GM19351 (cell line): Measurements from ENCODE around the gene R3HCC1L.
"Not testable (repeated sequence)": the region's sequence is repeated elsewhere in the genome, so short reads cannot be mapped to it uniquely, and the experiment has no call there.

Source experiments
- ATAC-seq: cut with Tn5 transposase; IDR thresholded peaks from one replicate; pipeline ENCODE4 v1.9.1; 2021; ENCODE audit warnings: mild to moderate bottlenecking, moderate library complexity; ENCODE audit not compliant: unreplicated experiment

Gene R3HCC1L

DNA sequence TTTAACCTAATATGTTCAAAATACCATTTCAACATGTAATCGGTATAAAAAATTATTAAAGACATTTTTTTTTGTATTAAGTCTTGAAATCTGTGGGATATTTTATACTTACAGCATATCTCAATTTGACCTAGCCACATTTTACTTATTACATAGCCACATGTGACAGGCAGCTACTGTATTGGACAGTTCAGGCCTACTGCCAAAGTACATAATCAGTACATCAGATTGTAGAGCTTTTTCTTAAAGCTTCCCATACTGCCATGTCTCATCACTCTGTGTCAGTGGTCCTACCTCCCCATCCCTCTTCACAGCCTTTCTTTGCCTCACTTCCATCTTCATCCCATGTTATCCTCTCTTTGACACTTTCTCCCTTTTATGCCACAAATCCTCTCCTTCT, 90.5 kb downstream of the R3HCC1L start:
- ATAC-seq = no peak

- ATAC-seq = no peak
These were observed 92.2 kb downstream of the R3HCC1L start for GRCh38 chr10:98226508-98227144.

DNA sequence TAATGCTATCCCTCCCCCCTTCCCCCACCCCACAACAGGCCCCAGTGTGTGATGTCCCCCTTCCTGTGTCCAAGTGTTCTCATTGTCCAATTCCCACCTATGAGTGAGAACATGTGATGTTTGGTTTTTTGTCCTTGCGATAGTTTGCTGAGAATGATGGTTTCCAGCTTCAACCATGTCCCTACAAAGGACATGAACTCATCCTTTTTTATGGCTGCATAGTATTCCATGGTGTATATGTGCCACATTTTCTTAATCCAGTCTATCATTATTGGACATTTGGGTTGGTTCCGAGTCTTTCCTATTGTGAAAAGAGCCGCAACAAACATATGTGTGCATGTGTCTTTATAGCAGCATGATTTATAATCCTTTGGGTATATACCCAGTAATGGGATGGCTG, 93.3 kb downstream of the R3HCC1L start:
- ATAC-seq = not testable (repeated sequence)

- not testable (repeated sequence) for ATAC-seq
These were observed 93.8 kb downstream of the R3HCC1L start for GRCh38 chr10:98228266-98228665.

GRCh38 chr10:98231417-98231816, 97.0 kb downstream of the R3HCC1L start:
- ATAC-seq = no peak

DNA sequence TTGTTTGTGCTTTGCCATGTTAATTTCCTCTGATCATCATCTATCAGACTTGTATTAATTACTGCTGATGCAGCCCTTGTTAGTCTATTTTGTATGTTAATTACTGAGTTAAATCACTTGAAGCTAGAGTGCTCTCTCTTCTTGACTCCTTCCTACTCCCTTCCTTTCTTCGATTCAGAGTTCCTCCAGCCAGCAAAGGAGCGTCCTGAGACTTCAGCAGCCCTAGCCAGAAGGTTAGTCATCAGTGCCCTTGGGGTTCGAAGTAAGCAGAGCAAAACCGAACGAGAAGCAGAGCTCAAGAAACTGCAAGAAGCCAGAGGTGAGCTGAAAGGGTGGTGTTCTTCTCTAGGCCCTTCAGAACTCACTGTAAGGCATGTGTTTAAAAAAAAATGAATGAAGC, 101.4 kb downstream of the R3HCC1L start:
- ATAC-seq = no peak

GRCh38 chr10:98236862-98237261, 102.4 kb downstream of the R3HCC1L start:
- ATAC-seq = no peak

GRCh38 chr10:98238391-98238790, 103.9 kb downstream of the R3HCC1L start:
- ATAC-seq = no peak

- no peak for ATAC-seq
These were observed 106.1 kb downstream of the R3HCC1L start for GRCh38 chr10:98240524-98240923.

DNA sequence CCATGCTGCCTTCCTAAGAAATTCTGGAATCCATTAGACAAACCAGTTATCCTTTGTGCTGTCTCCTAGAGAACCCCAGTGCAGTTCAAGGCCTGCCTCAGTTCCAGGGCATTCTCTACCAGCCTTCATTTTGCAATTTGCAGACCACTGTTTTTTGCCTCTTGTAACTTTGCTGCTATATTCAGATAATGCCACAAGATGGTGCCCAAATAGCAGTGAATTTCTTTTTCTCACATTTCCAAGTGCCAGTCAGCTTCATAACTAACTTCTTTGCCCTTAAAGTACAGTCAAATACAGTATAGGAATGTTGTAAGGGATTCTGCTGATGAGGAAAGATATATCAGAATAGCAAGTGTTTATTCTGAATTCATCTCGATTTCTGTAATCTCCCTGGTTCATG, 108.4 kb downstream of the R3HCC1L start:
- ATAC-seq = no peak

GRCh38 chr10:98244141-98244540, 109.7 kb downstream of the R3HCC1L start:
- no peak for ATAC-seq

DNA sequence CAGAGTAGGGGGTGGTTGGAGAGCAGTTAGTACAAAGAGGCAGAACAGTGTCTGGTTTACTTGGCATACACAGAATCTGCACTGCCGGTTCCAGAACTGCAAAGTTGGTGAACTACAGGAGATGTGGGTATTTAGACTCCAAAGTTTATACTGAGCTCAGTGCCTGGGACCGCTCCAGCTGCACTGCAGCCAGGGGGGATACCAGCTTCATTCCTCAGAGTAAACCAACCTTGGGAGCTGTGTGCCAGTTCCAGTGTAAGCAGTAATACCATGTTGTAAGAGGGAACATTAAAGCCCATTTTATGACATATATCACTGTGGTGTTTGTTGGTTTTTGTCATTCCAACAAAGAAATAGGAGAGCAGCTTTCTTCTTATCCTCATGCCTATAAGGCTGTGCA, 110.1 kb downstream of the R3HCC1L start:
- ATAC-seq = no peak

DNA sequence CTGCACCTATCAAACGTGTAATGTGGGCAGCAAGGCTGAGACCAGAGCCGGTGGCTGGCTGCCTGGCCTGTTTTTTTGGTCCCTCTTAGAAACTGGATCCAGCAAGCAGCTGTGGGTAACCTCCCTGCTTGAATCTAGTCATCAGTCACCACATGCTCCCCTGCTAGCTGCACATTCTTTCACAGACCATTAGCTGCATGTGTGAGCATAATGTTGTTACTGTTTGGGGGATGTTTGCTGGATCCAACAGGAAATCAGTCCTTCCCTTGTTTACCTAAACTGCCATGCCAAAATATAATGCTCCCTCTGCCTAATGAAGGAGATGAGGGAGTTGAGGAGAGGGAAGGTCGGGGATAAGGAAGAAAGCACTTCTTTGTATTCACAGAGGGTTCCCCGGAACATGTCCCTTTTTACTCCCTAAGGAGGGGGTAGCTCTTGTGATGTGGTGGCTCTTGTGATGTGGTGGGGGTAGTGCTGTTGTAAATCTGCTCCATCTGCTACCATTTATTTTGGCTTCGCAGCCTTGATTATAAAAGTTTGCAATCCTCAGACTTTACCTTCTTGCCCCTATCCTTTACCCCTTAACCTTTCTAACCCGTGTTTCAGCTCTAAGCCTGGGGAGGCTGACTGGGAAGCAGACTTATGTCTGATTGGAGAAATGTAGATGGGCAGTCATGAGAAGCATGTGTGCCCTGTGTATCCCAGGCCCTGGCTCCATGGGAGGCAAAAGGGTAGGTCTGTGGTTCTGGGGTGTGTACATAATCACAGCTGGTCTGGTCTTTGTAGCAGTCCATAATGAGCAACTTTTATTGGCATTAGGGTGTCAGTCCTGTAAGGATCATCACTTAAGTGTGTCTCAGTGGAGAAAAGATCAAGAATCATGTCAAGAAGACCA, 112.7 kb downstream of the R3HCC1L start:
- no peak for ATAC-seq

- ATAC-seq = no peak
These were observed 113.6 kb downstream of the R3HCC1L start for GRCh38 chr10:98248018-98248417.

DNA sequence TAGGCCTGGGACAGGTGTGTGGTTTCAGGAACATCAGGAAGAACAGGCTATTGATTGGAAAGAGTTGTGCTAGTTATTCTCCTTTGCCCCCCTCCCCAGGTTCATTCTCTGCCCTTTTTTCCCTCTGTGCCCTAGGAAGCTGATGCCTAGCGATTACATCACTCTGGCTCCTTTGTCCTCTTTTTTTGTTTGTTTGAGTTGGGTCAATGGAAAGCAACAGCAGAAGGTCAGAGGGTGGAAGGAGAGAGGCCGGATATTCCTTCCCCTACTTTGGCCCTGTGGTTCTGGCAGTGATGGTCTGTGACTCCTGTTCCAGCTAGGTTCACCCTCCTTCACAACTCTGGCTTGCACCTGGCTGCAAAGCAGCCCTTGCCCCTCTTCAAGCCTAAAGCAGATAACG, 114.7 kb downstream of the R3HCC1L start:
- no peak for ATAC-seq

DNA sequence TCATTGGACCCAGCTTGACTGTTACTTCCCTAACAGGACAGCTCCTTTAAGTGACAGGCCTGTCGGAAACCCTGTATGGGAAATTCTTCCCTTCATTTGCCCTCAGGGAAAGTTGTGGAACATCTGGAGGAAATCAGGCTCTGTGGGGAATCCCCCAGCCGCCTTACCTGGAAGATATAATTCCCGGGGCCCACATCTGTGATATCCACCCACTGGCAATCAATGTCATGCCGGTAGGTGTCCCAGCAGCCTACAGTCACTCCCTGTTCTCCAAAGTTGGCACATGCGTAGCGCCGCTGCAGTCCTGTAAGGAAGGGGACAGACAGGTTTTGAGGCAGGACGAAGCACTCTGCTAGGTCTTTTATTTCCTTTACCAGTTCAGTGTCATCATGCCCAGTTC, 116.9 kb downstream of the R3HCC1L start:
- ATAC-seq = no peak

GRCh38 chr10:98252464-98252863, 118.0 kb downstream of the R3HCC1L start:
- ATAC-seq = no peak

DNA sequence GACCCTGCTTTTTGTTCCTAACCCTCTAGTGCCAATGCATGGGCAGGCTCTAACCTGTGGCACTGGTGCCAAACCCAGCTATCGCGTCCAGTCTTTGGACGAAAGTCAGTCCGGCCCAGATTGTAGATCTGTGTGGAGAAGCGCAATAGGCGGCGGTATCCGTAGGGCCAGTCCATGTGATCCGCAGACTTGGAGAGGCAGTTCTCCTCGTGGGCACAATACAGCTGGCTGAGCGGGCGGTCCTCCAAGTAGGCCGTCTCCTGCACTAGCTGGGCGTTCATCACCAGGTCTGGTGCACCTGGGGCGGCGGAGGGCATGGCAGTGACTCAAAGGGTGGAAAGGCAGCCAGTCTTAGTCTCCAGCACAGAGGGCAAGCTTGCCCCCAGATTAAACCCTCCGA, 119.0 kb downstream of the R3HCC1L start:
- ATAC-seq = no peak

GRCh38 chr10:98254234-98254974, 119.9 kb downstream of the R3HCC1L start:
- no peak for ATAC-seq

DNA sequence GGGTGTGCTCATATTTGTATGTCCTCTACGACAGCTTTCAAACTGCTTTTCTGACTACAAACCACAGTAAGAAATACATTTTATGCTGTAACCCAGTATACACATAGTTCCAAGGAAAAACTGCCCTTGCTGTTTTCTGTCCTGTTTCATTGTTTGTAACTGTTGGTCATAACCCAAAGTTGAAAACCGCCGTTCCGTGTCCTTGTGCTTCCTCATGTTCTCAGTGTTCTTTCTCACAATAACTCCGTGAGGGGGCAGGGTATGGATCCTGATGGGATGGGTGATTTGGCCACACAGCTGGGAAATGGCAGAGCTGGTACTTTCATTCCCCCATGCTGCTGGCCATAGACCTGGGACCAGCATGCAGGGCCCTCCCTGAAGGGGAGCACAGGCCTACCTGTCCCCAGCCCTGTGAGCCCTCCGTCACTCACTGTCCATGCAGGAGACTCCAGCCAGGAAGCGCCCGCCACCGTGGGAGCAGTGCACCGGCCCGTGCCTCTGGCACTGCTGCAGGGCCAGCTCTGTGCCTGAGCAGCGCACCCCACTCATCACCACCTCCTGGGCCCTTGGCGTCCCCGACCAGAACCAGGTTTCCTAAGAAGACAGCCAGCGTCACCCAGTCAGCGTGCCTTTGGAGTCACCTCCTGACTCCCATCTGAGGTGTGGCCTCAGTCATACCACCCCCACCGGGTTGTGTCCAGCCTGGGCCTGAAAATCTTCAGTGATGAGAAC, 120.9 kb downstream of the R3HCC1L start:
- ATAC-seq = no peak

DNA sequence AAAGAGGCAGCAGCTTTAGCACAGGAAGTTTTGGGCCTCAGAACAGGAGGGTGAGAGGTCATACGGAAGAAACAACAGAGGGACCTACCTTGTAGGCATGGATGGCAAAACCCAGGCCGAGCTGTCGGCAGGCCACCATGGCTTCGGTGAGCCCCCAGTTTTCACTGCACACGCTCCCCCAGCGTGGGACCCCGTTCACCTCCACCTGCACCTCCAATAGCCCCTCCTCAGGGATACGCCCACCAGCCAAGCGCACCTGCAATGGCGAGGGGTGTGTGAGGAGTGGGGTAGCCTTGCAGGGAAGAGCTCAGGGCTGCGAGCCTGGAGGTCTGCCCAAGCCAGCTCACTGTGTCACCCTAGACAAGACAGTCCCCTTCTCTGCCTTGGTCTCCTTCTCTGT, 122.2 kb downstream of the R3HCC1L start:
- ATAC-seq = no peak
